Liver (tissue), 9 donors: ENCODE data around the gene VPS72. TPM values are rescaled to one million over a fixed set of nuclear protein-coding genes. Genes with fewer than 3 reads are reported as not detected.
A peak's percentile ranks its signal among the peaks of the same experiment; 100 is the strongest.
"Not testable (repeated sequence)": the region's sequence is repeated elsewhere in the genome, so short reads cannot be mapped to it uniquely, and the experiment has no call there.

ENCODE experiments used
- DNase-seq: peaks from one replicate; pipeline ENCODE4 v3.0.0-alpha.2; 2017; ENCODE audit warnings: low spot score
- H3K27ac ChIP-seq, 2 donors: one replicate each; pipeline ENCODE4 v1.7.0; 2013; ENCODE audit warnings: inconsistent platforms in 2 of 2, low read length in 2 of 2, control low read depth in 1 of 2, low read depth in 1 of 2, mild to moderate bottlenecking in 1 of 2
- H3K27me3 ChIP-seq, 4 donors: one replicate each; pipeline versions ENCODE4 v1.6.1 to v1.7.0; 2013; ENCODE audit warnings: low read length in 3 of 4, inconsistent platforms in 1 of 4, mild to moderate bottlenecking in 1 of 4, moderate library complexity in 1 of 4; ENCODE audit not compliant: control insufficient read depth in 4 of 4, insufficient read depth in 4 of 4
- H3K36me3 ChIP-seq, 4 donors: one replicate each; pipeline versions ENCODE4 v1.6.1 to v1.7.0; 2013; ENCODE audit warnings: low read length in 3 of 4, mild to moderate bottlenecking in 3 of 4, low read depth in 1 of 4, moderate library complexity in 1 of 4; ENCODE audit not compliant: control insufficient read depth in 4 of 4, insufficient read depth in 3 of 4
- H3K4me1 ChIP-seq, 4 donors: one replicate each; pipeline versions ENCODE4 v1.6.1 to v1.7.0; 2013; ENCODE audit warnings: low read length in 3 of 4, mild to moderate bottlenecking in 3 of 4, moderate library complexity in 1 of 4; ENCODE audit not compliant: control insufficient read depth in 4 of 4, insufficient read depth in 4 of 4
- H3K4me3 ChIP-seq, 3 donors: one replicate each; pipeline versions ENCODE4 v1.6.1 to v1.7.0; 2013; ENCODE audit warnings: low read length in 3 of 3, control low read depth in 1 of 3, low read depth in 1 of 3, mild to moderate bottlenecking in 1 of 3
- H3K9ac ChIP-seq, 2 donors: one replicate each; pipeline ENCODE4 v1.7.0; 2013; ENCODE audit warnings: low read length in 2 of 2, mild to moderate bottlenecking in 2 of 2, moderate library complexity in 2 of 2, control low read depth in 1 of 2, low read depth in 1 of 2
- H3K9me3 ChIP-seq, 4 donors: one replicate each; pipeline versions ENCODE4 v1.6.1 to v1.7.0; 2013; ENCODE audit warnings: low read length in 3 of 4; ENCODE audit not compliant: control insufficient read depth in 4 of 4
- ATF3 ChIP-seq: IDR thresholded peaks from 2 replicates; pipeline ENCODE4 v1.6.1; 2016; ENCODE audit warnings: antibody characterized with exemption
- CTCF ChIP-seq: fragments of 150-350 bp; IDR thresholded peaks from 2 replicates; pipeline ENCODE4 v1.5.1; 2017; ENCODE audit warnings: improper control_type of control experiment, low read depth, low read length; ENCODE audit not compliant: missing input control
- EGR1 ChIP-seq, 2 donors: IDR thresholded peaks; 2 replicates each; pipeline ENCODE4 v1.6.1; 2016 to 2018; ENCODE audit warnings: antibody characterized with exemption in 2 of 2, low read depth in 2 of 2
- FOXA1 ChIP-seq: IDR thresholded peaks from 2 replicates; pipeline ENCODE4 v1.6.1; 2016; ENCODE audit warnings: antibody characterized with exemption
- FOXA2 ChIP-seq: IDR thresholded peaks from 2 replicates; pipeline ENCODE4 v1.6.1; 2016; ENCODE audit warnings: antibody characterized with exemption
- GABPA ChIP-seq, 2 donors: IDR thresholded peaks in 1 of 2; conservative IDR thresholded peaks in 1 of 2; 2 replicates each; pipeline ENCODE4 v1.6.1; 2016; ENCODE audit warnings: antibody characterized with exemption in 2 of 2, mild to moderate bottlenecking in 1 of 2, moderate library complexity in 1 of 2
- HNF4A ChIP-seq, 2 donors: conservative IDR thresholded peaks; 2 replicates each; pipeline ENCODE4 v1.6.1; 2016; ENCODE audit warnings: antibody characterized with exemption in 2 of 2, mild to moderate bottlenecking in 2 of 2
- HNF4G ChIP-seq: IDR thresholded peaks from 2 replicates; pipeline ENCODE4 v1.6.1; 2016; ENCODE audit warnings: antibody characterized with exemption
- JUND ChIP-seq, 2 donors: IDR thresholded peaks; 2 replicates each; pipeline ENCODE4 v1.6.1; 2016; ENCODE audit warnings: antibody characterized with exemption in 2 of 2
- NR2F2 ChIP-seq: IDR thresholded peaks from 2 replicates; pipeline ENCODE4 v1.6.1; 2016; ENCODE audit warnings: antibody characterized with exemption
- RAD21 ChIP-seq, 2 donors: IDR thresholded peaks; 2 replicates each; pipeline ENCODE4 v1.6.1; 2016; ENCODE audit warnings: antibody characterized with exemption in 2 of 2, mild to moderate bottlenecking in 2 of 2
- RXRA ChIP-seq, 2 donors: IDR thresholded peaks; 2 replicates each; pipeline ENCODE4 v1.6.1; 2017 to 2018; ENCODE audit warnings: antibody characterized with exemption in 2 of 2, mild to moderate bottlenecking in 1 of 2
- SP1 ChIP-seq: IDR thresholded peaks from 2 replicates; pipeline ENCODE4 v1.6.1; 2018; ENCODE audit warnings: antibody characterized with exemption, mild to moderate bottlenecking
- TAF1 ChIP-seq: conservative IDR thresholded peaks from 2 replicates; pipeline ENCODE4 v1.6.1; 2016; ENCODE audit warnings: antibody characterized with exemption, mild to moderate bottlenecking
- YY1 ChIP-seq: IDR thresholded peaks from 2 replicates; pipeline ENCODE4 v1.6.1; 2016; ENCODE audit warnings: antibody characterized with exemption, mild to moderate bottlenecking
- ZBTB33 ChIP-seq: IDR thresholded peaks from 2 replicates; pipeline ENCODE4 v1.6.1; 2016; ENCODE audit warnings: antibody characterized with exemption
- WGBS: extraction: QIAGEN DNeasy Blood & Tissue Kit; methylation state at CpG from one replicate; pipeline ENCODE4 v1.1.7; 2013; 5-methylcytosine and 5-hydroxymethylcytosine counted together
- polyA plus RNA-seq, 2 donors: library from polyadenylated mRNA; stranded (reverse) in 1 of 2; unstranded in 1 of 2; fragments of 200-250 nt in 1 of 2; fragments of >200 nt in 1 of 2; fragmentation: Nextera tagmentation in 1 of 2; extraction: Ambion mirVana in 1 of 2; gene quantifications; one replicate each; pipeline versions ENCODE4 v1.2.1 to v1.2.3, GENCODE V29; 2013 to 2015
- total RNA-seq, 2 donors: library from RNA; depleted of rRNA; stranded (reverse); fragments of >200 nt; gene quantifications; one replicate each; pipeline ENCODE4 v1.2.3, GENCODE V29; 2014
- donor health status: healthy.
- donor health status: healthy.
- donor health status: healthy.
- donor health status: healthy.
- donor health status: healthy.

VPS72 gene
- total and polyA plus RNA-seq, 4 donors: 10.7 to 16.0 (median 11.9) TPM

GRCh38 chr1:151192047-151192446, 2.0 kb upstream of the VPS72 start:
- DNase-seq: no peak
- Histone ChIP-seq H3K27ac (no peak overlapping the region), H3K9me3 (no peaks in the 10 kb centered on the region), H3K4me1 (peaks cover 1 to 14% (median 12%) of the 10 kb centered on the region in 4 donors), H3K9ac (no peak overlapping the region), H3K36me3 (no peaks in the 10 kb centered on the region), H3K4me3 (no peak overlapping the region), H3K27me3 (no peaks in the 10 kb centered on the region)
- 59% methylated on average over 7 of the region's 7 CpGs for WGBS
- TF ChIP-seq EGR1 (IDR thresholded peaks at IDR 0.05; ENCODE audit: low read depth in 2 of 2): no peak
- TF ChIP-seq HNF4G: no peak
- no peak for TF ChIP-seq ZBTB33
- no peak for TF ChIP-seq ATF3
- no peak for TF ChIP-seq YY1
- TF ChIP-seq SP1: no peak
- TF ChIP-seq NR2F2: no peak
- no peak for TF ChIP-seq FOXA1
- no peak for TF ChIP-seq TAF1

- WGBS: 67% methylated on average over 8 of the region's 8 CpGs
- H3K4me3 ChIP-seq, DNase-seq, H3K27me3 ChIP-seq, H3K9me3 ChIP-seq, H3K27ac ChIP-seq: not testable (repeated sequence)
- Histone ChIP-seq H3K9ac (peak overlapping the region in 1 of 2 donors; percentile 57), H3K4me1 (peaks cover 1 to 14% (median 11%) of the 10 kb centered on the region in 4 donors), H3K36me3 (peaks cover 1 to 19% (median 14%) of the 10 kb centered on the region in 4 donors)
Observed at GRCh38 chr1:151188667-151189066, 1.3 kb downstream of the VPS72 start.

- TF ChIP-seq HNF4A (conservative IDR thresholded peaks at IDR 0.05) (no peak), FOXA2 (no peak), RAD21 (IDR thresholded peaks at IDR 0.05) (no peak), JUND (IDR thresholded peaks at IDR 0.05) (no peak), ZBTB33 (no peak), NR2F2 (no peak), CTCF (no peak), SP1 (no peak), GABPA (IDR thresholded peaks at IDR 0.05 in 1 of 2, conservative IDR thresholded peaks at IDR 0.05 in 1 of 2) (no peak), ATF3 (no peak), EGR1 (IDR thresholded peaks at IDR 0.05; ENCODE audit: low read depth in 2 of 2) (no peak), RXRA (IDR thresholded peaks at IDR 0.05) (no peak), TAF1 (no peak), YY1 (no peak), HNF4G (no peak)
- 87% methylated on average over 1 of the region's 1 CpG for WGBS
- H3K4me1 ChIP-seq: peaks cover 1 to 14% (median 11%) of the 10 kb centered on the region in 4 donors
- H3K36me3 ChIP-seq: peaks cover 6 to 29% (median 21%) of the 10 kb centered on the region in 4 donors
- no peaks in the 10 kb centered on the region for H3K27me3 ChIP-seq
- H3K9ac ChIP-seq: no peak overlapping the region
- DNase-seq: no peak
- no peak overlapping the region for H3K4me3 ChIP-seq
- H3K27ac ChIP-seq: no peak overlapping the region
- H3K9me3 ChIP-seq: no peaks in the 10 kb centered on the region
Observed at GRCh38 chr1:151187205-151187604, 2.8 kb downstream of the VPS72 start.
